Fibroblast of mammary gland (primary cell): ENCODE data around the gene MCM6.
"Not testable (repeated sequence)": the region's sequence is repeated elsewhere in the genome, so short reads cannot be mapped to it uniquely, and the experiment has no call there.

ENCODE experiments used
- DNase-seq: peaks from one replicate; pipeline ENCODE4 v3.0.0-alpha.2; 2010; ENCODE audit warnings: low read depth
- H3K4me3 ChIP-seq: 2 replicates; pipeline ENCODE4 v1.5.1; 2011; ENCODE audit warnings: low read depth, mild to moderate bottlenecking, low read length, moderate library complexity; ENCODE audit not compliant: control insufficient read depth
- TF ChIP-seq, protein P1 (sequence below): conservative IDR thresholded peaks from 2 replicates; pipeline ENCODE4 v1.5.1; 2011; ENCODE audit warnings: low read depth, low read length, inconsistent platforms; ENCODE audit not compliant: control insufficient read depth, insufficient read depth

The MCM6 gene

DNA sequence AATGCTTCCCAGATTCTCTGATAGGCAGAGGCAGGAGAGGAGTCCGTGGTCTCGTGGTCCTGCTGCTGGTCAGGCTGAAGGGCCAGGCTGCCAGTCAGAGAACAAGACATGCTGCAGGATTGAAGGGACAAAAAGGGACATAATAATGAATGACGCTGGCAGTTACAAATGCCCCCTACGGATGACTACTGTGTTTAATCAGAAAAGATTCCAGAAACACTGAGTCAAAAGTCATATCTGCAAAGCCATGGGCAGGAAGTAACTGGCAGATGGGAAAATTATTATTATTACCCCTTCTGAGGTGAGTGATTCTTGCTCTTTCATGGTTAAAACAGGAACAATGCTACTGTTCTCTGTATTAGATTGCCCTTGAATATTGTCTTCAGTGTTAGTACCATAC lies 58.3 kb downstream of the MCM6 start:
- DNase-seq: no peak
- TF ChIP-seq, protein P1, sequence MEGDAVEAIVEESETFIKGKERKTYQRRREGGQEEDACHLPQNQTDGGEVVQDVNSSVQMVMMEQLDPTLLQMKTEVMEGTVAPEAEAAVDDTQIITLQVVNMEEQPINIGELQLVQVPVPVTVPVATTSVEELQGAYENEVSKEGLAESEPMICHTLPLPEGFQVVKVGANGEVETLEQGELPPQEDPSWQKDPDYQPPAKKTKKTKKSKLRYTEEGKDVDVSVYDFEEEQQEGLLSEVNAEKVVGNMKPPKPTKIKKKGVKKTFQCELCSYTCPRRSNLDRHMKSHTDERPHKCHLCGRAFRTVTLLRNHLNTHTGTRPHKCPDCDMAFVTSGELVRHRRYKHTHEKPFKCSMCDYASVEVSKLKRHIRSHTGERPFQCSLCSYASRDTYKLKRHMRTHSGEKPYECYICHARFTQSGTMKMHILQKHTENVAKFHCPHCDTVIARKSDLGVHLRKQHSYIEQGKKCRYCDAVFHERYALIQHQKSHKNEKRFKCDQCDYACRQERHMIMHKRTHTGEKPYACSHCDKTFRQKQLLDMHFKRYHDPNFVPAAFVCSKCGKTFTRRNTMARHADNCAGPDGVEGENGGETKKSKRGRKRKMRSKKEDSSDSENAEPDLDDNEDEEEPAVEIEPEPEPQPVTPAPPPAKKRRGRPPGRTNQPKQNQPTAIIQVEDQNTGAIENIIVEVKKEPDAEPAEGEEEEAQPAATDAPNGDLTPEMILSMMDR: no peak
- no peak overlapping the region for H3K4me3 ChIP-seq

- TF ChIP-seq, protein P1: no peak
- no peak for DNase-seq
These were observed 58.8 kb downstream of the MCM6 start for GRCh38 chr2:135817466-135817865.

DNA sequence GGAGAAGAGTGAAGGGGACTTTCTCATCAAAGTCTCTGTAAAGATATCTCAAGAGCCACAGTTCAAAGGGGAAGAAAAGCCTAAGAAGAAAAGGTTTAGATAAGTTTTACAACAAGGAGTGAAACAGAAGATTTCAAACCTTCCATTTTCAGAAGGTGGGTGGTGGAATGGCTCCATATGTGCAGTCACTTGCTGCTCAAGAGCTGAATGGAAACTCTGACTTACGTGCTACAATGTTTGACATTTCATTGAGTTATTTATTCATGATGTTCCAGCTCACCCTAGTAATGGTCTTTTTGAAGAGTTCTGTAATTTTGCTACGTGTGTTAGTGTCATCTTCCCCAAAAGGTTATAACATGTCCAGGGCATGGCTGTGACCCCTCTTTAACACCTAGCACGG lies 61.0 kb downstream of the MCM6 start:
- TF ChIP-seq, protein P1: no peak
- H3K4me3 ChIP-seq: no peak overlapping the region
- DNase-seq: no peak

More at GRCh38 chr2:135817466-135817865, 58.8 kb downstream of the MCM6 start:
- H3K4me3 ChIP-seq: no peak overlapping the region

GRCh38 chr2:135812907-135813511 lies 63.2 kb downstream of the MCM6 start:
- H3K4me3 ChIP-seq: no peak overlapping the region

DNA sequence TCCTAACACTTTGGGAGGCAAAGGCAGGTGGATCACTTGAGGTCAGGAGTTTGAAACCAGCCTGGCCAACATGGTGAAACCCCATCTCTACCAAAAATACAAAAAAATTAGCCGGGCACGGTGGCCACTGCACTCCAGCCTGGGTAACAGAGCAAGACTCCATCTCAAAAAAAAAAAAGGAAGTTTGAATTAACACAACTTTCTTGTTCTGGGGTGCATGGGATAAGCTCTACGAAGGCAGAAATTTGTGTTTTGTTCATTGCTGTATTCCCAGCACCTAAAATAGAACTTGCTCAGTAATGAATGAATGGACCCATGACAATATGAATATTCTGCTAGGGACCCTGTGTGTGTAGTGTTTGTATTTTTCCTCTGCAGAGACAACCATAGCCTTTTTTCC lies 68.4 kb downstream of the MCM6 start:
- DNase-seq, H3K4me3 ChIP-seq: not testable (repeated sequence)

More at GRCh38 chr2:135812907-135813511, 63.2 kb downstream of the MCM6 start:
- TF ChIP-seq, protein P1: no peak
- no peak for DNase-seq

DNA sequence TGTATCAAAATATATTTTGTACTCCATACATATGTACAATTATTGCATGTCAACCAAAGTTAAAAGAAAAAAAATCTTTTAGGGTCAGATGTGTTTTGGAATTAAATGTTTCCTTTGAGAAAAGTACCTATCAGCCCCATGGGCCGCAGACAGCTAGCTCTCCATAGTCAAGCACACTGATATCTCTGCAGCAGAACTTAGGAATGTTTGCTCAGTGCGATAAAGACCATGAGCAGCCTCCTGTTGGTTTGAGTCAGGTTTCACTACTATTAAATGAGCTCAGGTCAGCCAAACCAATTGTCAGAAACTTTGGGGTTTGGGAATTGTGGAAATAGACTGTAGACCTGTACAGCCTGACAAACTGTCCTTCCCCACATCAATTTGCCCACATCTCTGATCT lies 73.0 kb downstream of the MCM6 start:
- H3K4me3 ChIP-seq: no peak overlapping the region
- TF ChIP-seq, protein P1: no peak
- no peak for DNase-seq

- H3K4me3 ChIP-seq: no peak overlapping the region
- TF ChIP-seq, protein P1: no peak
- DNase-seq: no peak
These were observed 73.9 kb downstream of the MCM6 start for GRCh38 chr2:135802350-135802749.
